ENCODE data around the gene MACROH2A1.

The MACROH2A1 gene

GRCh38 chr5:135435467-135436330, 36.7 kb upstream of the MACROH2A1 start:
- no peak for DNase-seq

GRCh38 chr5:135434591-135435466, 35.8 kb upstream of the MACROH2A1 start:
- DNase-seq = no peak

GRCh38 chr5:135433681-135434426, 34.8 kb upstream of the MACROH2A1 start:
- no peak for DNase-seq

- DNase-seq = no peak
Observed at GRCh38 chr5:135432113-135432512, 33.1 kb upstream of the MACROH2A1 start.

GRCh38 chr5:135430135-135430437, 31.1 kb upstream of the MACROH2A1 start:
- no peak for DNase-seq

- DNase-seq = no peak
Observed at GRCh38 chr5:135429301-135430134, 30.5 kb upstream of the MACROH2A1 start.

- no peak for DNase-seq
Observed at GRCh38 chr5:135428586-135428985, 29.6 kb upstream of the MACROH2A1 start.

- peak; percentile 32 for DNase-seq
Observed at GRCh38 chr5:135426102-135427082, 27.4 kb upstream of the MACROH2A1 start.

GRCh38 chr5:135425641-135426040, 26.6 kb upstream of the MACROH2A1 start:
- DNase-seq = no peak

- DNase-seq = no peak
Observed at GRCh38 chr5:135423846-135424168, 24.8 kb upstream of the MACROH2A1 start.

- no peak for DNase-seq
Observed at GRCh38 chr5:135423146-135423845, 24.3 kb upstream of the MACROH2A1 start.

- DNase-seq = no peak
Observed at GRCh38 chr5:135422419-135422818, 23.4 kb upstream of the MACROH2A1 start.

GRCh38 chr5:135417083-135417482, 18.1 kb upstream of the MACROH2A1 start:
- no peak for DNase-seq

- no peak for DNase-seq
Observed at GRCh38 chr5:135405082-135405481, 6.1 kb upstream of the MACROH2A1 start.

GRCh38 chr5:135402031-135402430, 3.0 kb upstream of the MACROH2A1 start:
- no peak for DNase-seq

- DNase-seq = no peak
Observed at GRCh38 chr5:135400866-135401265, 1.8 kb upstream of the MACROH2A1 start.

GRCh38 chr5:135399794-135400542, 937 bp upstream of the MACROH2A1 start:
- DNase-seq = no peak

- DNase-seq = no peak
Observed at GRCh38 chr5:135398160-135398854, 724 bp downstream of the MACROH2A1 start.

- DNase-seq = no peak
Observed at GRCh38 chr5:135397084-135397483, 1.9 kb downstream of the MACROH2A1 start.
